Breast epithelium (tissue), 3 donors: ENCODE data around the gene GALNT16.

Source experiments
- POLR2A ChIP-seq: fragments of 450-650 bp; IDR thresholded peaks from one replicate; pipeline ENCODE4 v1.6.1; 2016; ENCODE audit warnings: antibody characterized with exemption, mild to moderate bottlenecking, moderate library complexity
- POLR2AphosphoS5 ChIP-seq, 3 donors: sonication (generic); formaldehyde crosslinking; IDR thresholded peaks; one replicate each; pipeline ENCODE4 v1.6.1; 2017; ENCODE audit warnings: antibody characterized with exemption in 3 of 3
- TF ChIP-seq, protein P1 (sequence below), 3 donors: fragments of 450-650 bp; IDR thresholded peaks; one replicate each; pipeline ENCODE4 v1.5.1; 2016 to 2017; ENCODE audit warnings: antibody characterized with exemption in 3 of 3, mild to moderate bottlenecking in 3 of 3, moderate library complexity in 3 of 3

DNA sequence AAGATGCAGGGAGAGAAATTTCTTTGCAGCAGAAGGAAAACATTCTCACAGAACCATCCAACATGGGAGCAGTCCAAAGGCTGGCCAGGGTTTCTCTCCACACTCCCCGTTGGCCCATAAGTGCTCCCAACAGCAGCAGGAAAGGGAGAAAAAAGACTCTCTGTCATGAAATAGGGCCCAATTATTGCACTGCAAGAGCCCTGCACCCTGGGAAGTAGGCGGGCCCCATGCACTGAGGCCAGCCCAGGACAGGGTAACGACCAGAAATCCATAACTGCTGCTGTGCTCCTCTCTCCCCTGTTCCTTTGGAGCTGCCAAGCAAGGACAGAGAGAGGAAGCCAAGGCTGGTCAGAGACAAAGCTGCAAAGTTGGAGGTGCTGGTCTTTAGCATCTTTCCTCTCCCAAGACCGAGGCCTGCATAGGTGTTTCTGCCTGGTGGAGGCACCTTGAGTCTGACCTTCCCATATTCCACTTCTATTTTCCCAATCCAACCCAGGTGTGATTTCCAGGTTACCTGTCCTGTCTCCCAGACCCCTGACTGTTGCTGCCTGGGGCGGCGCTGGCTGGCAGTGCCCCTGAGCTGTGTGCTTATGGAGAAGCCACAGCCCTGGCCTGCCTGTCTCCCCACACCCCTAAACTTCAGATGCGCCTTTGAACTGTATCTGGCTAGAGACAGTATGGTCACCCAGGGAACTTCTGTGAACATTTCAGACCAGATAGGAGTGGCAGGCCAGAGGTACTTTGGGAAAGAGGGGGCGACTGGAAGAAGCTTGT lies 6.8 kb downstream of the GALNT16 start:
- TF ChIP-seq POLR2A (no peak), POLR2AphosphoS5 (IDR thresholded peaks at IDR 0.05) (no peak)
- TF ChIP-seq, protein P1, sequence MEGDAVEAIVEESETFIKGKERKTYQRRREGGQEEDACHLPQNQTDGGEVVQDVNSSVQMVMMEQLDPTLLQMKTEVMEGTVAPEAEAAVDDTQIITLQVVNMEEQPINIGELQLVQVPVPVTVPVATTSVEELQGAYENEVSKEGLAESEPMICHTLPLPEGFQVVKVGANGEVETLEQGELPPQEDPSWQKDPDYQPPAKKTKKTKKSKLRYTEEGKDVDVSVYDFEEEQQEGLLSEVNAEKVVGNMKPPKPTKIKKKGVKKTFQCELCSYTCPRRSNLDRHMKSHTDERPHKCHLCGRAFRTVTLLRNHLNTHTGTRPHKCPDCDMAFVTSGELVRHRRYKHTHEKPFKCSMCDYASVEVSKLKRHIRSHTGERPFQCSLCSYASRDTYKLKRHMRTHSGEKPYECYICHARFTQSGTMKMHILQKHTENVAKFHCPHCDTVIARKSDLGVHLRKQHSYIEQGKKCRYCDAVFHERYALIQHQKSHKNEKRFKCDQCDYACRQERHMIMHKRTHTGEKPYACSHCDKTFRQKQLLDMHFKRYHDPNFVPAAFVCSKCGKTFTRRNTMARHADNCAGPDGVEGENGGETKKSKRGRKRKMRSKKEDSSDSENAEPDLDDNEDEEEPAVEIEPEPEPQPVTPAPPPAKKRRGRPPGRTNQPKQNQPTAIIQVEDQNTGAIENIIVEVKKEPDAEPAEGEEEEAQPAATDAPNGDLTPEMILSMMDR (IDR thresholded peaks at IDR 0.05), result no peak
